Urothelium cell line (cell line): ENCODE data around the gene VAT1L.

Source experiments
- DNase-seq: peaks from one replicate; pipeline ENCODE4 v3.0.0; 2011; ENCODE audit warnings: low spot score, mixed read lengths
- FAIRE-seq: peaks from 2 replicates; lab custom pipeline; 2011; peaks lifted over from hg19 to GRCh38; lab: Jason Lieb, UNC

Gene VAT1L

DNA sequence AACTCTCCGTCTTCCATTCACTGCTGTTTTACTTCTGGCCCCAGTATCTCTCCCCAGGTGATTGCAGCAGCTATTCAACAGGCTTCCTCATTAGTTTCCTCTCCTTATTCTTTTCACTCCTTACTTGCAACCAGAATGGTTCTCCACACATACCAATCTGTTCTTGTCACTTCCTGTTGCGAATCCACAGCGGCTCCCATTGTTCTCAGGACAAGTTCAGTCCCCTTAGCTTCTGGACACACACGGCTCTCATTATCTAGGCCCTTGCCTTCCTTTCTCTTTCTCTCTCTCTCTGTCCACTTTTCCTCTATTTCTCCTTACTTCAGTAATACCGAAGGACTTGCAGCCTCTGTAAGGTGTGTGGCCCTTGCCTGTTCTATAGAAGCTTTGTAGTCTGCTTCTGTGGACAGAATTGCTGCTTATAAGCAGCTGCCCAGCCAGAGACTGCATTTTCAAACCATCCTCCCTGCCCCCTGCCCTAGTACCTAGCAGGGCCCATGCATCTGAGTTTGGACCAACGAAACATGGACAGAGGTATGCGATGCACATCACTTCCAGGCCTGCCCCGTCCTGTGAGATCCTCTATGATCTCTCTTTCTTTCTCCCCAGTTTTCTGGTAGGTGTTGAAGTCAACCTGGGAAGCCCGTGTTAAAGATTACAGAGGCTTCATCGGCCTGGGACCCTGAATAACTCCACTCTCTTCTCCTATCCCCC is 45.7 kb downstream of the VAT1L start:
- DNase-seq (peak; percentile 85), FAIRE-seq (peak; percentile 69)

DNA sequence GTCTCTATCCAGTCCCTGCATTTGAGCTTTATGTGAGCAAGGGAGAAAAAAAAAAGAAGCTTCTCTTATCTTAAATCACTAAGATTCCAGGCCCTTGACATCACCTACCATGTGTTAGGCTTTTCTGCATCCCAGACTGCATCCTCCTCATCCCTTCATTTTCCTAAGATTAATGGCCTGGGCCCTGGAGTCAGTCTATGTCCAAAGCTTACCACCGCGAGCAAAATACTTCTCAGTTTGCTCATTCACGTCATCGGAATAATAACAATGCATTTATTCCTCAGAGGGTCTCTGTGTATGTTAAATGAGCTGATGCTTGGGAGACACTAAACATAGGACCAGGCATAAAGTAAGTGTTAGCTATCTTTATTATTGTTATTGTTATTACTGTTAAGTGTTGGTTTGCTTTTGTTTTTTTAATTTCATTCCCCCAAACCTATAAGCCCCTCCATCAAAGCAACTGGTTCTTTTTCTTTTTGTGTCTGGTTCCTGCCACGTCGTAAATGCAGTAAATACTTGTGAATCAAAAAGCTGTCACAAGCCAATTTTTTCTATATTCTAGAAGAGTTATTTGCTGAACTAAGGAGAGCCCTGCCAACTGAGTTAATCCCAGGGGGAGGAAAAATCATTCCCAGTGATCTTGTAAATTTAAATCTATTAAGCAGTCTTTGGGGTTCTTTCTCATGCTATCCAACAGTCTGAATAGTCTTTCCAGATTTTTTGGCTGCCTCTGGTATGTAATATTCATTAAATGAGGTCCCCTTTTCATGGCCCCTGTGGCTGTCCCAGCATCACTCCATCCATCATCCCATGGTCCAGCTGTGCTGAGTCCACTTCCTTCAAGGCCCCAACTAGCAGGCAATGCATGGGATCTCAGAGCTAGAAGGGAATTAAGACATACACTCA is 46.5 kb downstream of the VAT1L start:
- DNase-seq (peak; percentile 52), FAIRE-seq (no peak)

DNA sequence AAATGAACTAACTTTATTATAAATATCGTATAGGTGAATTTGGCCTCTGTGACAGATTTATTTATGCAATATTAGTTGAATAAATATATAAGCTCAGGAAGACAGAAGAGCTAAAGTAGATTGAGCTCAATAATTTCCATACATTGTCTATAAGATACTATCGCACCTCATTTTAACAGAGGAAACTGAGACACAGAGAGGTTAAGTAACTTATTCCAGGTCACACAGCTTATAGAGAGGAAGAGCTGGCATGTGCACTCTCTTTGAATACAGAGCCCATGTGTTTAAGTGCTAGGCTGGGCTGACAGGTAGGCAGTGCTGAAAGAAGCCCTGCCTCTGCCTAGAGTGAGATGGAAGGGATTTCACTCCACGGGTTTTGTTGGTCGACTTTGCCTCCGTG is 48.4 kb downstream of the VAT1L start:
- FAIRE-seq (no peak), DNase-seq (no peak)

DNA sequence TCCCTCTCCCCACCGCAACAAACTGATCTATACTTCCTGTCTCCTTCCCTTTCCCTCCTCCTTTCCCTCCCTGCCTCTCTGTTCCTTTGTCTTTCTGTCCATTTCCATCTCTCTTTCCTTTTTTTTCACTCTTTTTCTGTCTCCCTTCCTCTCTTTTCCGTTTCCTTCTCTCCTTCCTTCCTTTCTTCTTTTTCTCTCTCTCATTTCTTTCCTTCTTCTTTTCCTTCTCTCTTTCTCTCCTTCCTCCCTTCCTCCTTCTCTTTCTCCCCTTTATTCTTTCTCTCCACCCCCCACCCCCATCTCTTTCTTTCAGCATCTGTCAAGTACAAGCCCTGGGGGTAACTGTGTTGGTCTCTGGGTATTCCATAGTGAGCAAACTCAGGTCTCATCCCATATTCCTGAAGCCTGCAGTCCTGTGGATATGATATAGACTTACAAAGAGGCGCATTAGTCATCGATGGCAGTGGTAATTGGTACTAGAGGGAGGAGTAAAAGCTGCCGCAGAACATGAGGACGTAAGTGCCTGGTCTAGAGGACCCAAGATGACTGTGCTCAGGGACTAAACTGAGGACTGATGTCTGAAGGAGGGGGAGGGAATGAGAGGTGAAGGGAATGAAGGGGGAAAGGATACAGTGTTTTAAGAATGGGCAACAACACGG is 50.4 kb downstream of the VAT1L start:
- DNase-seq: no peak

DNA sequence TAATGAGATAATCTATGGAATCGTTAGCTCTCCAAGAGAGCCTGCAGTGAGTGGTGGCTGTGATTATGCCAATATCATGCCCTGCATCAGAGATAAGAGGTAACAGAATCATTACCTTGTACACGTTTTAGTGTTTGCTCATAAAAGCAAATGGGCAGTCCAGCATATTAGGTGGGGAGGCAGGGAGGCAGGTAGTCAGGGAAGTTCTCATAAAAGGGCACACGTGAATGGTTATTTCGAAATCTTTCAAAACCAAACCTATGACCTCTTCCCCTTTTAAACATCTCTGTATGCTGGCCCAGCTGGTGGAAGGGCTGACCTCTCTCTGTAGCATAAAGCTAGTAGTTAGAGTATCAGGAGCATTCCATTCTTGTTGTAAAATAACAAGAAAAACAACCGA is 51.7 kb downstream of the VAT1L start:
- no peak for FAIRE-seq

More for the DNA sequence above, 50.4 kb downstream of the VAT1L start:
- FAIRE-seq: no peak

DNA sequence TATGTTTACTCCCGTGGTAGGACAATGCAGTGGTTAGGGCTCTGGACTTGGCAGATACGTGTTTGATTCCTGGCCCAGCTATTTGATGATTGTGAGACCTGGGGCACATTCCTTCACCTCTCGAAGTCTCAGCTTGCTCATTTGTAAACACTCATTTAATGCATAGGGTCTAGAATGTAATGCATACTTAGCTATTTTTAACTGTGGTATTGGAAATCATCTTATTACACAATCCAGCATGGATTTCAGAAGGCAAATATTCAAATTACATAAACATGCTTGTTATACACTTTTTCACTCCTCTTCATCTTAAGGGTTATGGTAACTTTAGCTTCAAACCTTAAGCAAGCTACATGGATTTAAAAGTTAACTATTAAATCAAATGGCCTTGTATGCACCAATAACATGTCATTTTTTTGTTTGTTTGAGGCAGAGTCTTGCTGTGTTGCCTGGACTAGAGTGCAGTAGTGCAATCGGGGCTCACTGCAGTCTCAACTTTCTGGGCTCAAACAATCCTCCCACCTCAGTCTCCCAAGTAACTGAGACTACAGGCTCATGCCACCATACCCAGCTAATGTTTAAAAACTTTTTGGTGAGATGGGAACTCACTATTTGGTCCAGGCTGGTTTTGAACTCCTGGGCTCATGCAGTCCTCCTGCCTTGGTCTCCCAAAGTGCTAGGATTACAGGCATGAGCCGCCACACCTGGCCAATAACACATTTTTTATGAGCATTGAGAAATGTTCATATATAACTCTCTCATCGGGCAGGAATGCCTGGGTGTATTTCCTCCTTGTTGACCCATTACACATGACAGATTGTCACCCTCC is 52.5 kb downstream of the VAT1L start:
- no peak for FAIRE-seq

More for the DNA sequence above, 51.7 kb downstream of the VAT1L start:
- DNase-seq: no peak

DNA sequence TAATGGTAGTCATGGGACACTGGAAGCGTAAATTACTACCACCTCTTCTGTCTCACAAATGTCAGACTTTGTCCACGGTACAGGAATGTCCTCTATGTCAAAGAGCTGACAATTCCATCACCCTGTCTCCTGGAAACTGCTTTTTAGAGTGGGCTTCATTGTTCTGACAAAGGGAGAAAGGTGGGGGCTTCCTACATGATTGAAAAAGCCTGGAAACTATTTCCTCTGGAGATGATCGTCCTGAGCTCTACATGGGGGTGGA is 53.1 kb downstream of the VAT1L start:
- DNase-seq (no peak), FAIRE-seq (no peak)

More for the DNA sequence above, 52.5 kb downstream of the VAT1L start:
- DNase-seq: peak; percentile 22

DNA sequence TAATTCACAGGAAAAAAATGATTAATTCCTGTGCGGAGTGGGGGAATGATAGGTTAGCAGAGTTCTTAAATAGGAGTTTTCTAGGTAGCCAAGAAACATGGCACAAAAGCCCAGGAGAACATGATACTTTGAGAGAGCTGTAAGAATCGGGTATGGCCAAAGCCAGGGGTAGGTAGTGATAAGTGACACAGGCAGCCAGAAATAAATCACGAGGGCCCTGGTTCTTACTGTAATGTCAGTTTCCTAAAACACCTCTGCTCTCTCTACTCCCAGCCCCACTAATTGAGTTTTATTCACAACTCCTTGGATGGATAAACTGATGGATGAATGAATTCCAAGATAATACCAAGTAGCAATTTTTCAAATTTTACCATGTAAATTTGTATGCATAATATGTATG is 54.1 kb downstream of the VAT1L start:
- DNase-seq (no peak), FAIRE-seq (no peak)

DNA sequence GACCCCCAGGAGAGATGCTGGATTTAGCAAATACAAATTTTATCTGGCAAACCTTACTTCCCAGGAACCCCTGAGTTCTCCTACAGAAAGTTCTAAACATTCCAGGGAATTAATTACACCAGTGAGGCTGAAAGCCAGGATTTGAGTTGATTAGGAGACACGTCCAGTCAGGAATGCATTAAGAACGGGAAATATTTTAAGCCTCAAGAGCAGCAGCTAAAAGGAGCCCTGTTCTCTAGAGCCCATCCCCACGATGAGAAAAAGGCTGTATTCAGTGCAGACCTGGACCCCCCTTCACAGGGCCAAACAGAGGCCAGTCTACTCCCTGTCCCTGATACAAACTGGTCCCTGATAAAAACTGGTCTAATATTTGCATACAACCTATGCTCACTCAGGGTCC is 55.0 kb downstream of the VAT1L start:
- DNase-seq: no peak
- no peak for FAIRE-seq

DNA sequence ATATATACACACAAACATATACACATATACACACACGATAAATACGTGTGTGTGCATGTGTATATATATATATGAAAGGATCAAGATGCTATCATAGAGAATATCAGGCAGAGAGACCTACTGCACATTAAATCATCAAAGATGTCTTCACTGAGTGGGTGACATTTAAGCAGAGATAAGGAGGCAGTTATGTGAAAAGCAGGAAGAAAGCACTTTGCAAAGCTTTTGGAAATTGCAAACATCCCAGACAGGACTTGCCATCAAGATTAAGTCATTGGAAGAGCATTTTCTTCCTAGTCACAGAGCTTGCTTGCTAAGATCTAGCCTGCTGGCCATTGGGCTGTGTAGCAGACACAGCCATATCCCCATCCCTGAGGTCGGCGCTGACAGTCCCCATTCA is 56.4 kb downstream of the VAT1L start:
- DNase-seq (no peak), FAIRE-seq (no peak)

DNA sequence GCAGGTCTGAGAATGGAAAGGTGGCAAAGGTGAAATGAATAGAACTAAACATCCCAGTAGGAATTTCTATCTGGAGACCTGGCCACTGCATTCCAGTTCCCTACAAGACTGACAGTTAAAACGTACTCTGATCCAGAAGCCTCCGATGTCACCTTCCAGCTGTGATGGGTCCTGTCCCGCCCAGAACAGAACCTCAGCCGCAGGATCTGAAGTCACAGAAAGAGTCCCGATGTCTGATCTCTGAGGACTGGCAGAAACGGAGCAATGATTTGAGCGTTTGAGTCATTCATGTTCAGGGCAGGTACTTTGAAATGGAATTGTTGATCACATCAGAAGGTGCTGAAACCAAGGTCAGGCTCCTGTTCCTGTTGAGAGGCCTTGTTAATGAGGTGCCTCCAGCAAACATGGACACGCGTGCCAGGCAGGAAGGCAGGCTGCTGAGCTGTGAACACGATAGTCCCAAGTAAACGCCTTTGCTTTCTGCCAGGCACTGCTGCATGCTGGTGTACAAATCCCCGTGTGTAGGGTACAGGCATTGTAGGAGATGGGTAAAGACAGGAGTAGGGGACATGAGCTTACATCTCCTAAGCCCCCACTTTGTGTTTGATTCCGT is 61.4 kb downstream of the VAT1L start:
- FAIRE-seq (no peak), DNase-seq (no peak)

DNA sequence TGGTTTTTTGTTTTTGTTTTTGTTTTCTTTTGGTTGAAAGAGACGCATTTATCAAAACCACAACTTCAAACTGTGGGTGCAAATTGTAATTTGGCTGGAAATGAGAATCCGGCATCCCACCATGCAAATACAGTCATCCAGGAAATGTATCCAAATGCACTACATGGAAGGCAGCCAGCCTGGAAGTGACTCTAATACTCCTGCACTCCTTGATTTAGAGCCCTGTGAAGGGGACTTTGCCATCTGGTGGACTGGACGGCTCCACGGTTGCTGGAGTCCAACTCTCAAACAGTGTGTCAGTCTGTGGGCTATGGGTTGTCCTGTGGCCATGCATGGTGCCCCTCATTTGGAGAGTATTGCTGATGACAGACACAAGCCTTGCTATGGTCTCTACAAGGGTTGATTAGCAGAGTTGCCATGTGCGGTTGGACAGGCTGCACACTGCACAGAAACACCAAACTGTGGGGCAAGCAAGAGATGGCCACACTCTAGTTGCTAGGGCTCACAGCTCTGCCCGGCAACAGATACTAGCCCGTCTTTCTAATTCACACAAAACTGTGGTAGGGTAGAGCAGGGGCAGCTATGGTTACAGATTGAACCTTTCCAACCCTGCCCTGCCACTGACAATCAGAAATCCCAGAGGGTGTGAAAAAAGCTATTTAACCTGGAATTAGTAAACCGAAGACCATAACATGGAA is 62.4 kb downstream of the VAT1L start:
- FAIRE-seq: no peak
- DNase-seq: no peak

DNA sequence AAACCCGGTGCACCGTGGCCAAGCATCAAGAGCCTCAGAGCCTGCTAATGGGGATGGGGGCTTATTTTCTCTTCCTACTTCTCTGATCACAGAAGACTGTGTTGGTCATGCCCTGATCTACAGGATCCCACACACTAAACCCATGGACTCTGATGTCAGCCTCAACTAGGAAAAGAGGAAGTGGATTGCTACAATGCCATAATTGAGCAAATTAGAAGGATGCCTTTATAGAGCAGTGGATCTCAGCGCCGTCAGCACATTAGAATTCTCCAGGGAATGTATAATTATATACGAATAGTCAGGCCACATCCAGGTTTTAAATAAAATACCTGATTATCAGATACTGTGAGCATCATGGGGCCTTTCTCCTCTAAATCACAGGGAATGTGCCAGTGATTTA is 64.8 kb downstream of the VAT1L start:
- DNase-seq (no peak), FAIRE-seq (no peak)

DNA sequence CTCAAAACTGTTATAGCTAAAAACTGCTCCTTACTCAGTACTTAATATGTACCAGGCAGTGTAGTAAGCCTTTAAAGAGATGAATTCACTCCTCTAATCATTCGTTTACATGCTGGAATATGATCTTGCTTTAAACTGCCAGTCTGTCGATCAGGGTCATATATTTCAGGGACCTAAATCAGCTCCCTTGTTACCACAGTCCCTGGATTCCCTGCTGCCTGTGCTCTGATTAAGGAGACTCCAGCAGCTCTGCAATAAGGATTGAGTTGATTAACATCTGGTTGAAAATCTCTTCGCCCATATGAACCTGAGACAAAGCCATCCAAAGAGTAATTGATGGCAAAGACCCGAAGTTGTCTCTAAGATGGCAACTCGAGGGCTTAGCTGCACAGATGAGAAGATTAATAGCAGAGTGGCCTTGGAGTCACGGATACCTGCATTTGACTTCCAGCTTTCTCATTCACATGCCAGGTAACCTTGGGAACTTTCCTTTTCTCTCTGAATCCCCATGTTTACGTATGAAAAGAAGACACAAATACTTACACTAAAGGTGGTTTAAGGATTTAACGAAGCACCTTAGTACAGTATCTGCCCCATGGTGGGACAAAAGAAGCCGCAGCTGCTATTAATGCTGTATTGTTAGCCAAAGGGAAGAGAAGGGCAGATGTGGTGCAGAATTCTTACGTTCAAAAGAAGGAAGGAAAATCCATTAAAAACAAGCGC is 68.2 kb downstream of the VAT1L start:
- no peak for FAIRE-seq
- DNase-seq: no peak

DNA sequence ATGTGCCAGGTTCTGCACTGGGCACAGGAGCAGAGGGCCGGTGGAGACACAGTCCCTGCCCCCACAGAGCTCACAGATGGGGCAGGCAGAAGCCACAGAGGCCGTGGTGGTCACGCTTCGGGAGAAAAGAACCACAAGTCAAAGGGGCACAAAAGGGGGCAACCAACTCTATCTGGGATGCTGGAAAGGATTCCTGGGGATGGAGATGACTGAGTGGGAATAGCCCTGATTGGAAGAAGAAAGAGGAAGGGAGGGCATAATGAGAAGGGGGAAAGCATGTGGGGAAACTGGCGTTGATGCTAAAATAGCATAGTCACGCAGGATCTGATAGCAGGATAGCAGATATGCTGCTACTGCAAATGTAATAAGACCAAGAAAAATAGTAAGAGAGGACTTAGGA is 69.7 kb downstream of the VAT1L start:
- DNase-seq (no peak), FAIRE-seq (no peak)

DNA sequence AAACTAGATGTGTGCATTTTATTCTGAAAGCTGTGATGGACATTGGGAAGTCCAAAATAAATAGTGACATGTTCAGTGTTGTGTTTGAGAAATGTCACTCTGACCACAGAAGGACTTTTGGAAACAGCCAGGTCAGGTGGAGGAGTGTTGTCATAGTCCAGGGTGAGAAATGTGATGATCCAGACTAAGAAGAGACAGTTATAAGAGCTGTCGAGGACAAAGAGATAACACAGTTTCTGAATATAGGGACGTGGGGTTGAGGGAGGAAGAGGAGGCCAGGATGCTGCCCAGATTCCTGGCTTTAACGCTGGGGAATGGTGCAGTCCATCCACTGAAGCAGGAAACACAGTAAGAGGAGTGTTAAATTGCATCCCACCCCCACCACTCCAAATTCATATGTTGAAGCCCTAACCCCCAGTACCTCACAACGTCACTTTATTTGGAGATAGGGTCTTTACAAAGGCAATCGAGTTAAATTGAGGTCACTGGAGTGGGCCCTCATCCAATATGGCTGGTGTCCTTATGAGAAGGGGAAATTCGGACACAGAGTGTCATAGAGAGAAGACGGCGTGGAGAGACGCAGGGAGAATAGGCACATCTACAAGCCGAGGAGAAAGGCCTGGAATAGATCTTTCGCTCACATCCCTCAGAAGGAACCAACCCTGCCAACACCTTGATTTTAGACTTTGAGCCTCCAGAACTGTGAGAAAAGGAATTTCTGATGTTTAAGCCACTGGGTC is 71.3 kb downstream of the VAT1L start:
- DNase-seq: no peak
- FAIRE-seq: no peak

DNA sequence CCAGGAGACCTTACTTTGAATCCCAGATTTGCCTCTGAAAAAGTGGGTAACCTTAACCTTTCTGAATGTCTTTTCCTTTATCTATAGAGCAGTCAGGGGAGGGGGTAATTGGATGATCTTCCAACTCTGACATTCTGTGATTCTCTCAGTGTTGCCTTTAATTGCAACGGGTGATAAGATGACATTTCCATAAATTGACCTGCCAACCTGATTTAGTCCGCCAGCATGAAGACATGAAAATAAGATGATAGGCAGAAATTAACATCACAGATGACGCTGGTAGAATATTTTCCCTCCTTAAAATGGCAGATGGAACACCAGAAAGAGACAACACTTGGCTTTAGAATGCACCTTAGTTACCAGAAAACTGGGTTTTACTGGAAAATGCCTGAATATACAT is 72.6 kb downstream of the VAT1L start:
- FAIRE-seq (no peak), DNase-seq (no peak)

DNA sequence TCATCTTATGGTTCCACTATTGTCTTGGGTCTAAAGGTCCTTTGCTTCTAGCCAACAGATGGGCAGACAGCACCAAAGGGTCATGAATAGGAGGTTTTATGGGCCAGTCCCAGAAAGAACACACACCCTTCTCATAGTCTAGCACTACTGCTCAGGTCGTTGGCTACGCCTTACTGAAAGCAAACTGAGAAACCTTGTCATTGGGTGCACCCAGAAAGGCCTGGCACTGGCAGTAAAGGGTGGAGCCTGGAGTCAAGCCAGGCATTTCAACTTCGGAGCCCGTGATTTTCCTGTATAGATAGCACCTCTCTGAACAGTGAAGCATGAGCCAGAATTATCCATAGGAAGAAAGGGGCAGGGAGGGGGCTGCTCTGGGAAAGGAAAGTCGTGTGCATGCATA is 74.9 kb downstream of the VAT1L start:
- FAIRE-seq (no peak), DNase-seq (no peak)

DNA sequence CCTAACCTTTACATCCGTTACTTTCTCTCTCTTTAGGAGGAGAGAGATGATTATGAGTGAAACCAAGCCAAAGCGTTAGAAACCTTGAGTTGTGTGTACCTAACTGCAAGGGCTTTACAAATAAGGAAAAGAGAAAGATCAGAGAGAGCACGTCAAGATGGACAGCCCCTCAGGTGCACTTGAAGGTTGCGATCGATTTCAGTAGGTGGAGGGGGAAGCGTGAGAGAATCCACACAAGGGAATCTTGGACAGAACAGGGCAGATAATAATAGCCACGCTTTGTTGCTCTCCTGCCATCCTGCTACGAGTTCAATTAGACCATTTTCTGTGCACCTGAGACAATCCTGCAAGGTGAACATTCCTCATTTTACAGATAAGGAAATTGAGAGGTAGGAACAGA is 78.4 kb downstream of the VAT1L start:
- no peak for DNase-seq
- no peak for FAIRE-seq
